ENCODE results near the gene LRMDA. TPM values are rescaled to one million over a fixed set of nuclear protein-coding genes. Genes with fewer than 3 reads are reported as not detected.

LRMDA gene
- total RNA-seq, 1 donor from 2014 or later, result 2.1 TPM

DNA sequence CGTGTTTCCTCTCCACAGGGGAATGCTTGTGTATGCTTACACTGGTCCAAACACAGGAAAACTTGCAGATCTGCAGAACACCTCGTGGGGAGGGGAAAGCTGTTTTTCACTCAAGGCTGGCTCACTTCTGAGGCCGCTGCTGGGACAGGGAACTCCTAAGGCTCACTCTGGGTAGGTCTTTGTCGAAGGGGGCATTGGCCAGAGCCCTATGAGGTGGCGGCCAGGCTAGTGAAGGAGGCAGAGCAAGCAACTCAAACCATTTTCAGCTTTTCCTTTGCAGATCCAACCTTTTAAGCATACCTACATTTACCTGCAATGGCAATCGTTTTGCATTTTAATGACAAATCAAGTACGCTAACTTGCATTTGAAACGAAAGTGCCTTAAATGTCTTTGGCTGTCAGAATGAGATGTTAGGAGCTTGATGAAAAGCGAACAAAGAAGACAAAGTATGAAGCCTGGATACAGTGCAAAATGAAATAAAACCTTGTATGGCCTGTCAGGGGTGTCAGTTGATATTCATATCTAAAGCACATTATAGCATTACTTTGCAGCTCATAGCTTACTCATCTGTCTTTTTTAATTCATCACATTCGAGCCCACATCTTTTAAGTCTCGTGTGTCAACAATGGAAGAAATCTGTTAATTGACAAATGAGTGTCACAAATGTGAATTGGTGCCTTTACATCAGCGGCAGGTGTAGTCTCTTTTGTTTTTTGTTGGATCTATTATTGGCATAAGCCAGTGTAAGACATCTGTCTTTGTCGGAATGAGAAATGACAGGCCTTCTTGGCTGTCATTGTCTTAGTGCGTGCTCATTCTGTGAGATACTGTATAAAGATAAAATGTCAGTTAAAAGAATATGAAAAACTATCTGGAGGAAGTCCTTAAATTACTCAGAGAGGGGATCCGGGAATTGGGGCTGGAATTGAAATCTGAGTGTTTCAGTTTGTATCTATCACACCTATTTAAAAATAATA lies 30.5 kb downstream of the LRMDA start:
- peaks cover 2% of the 10 kb centered on the region for H3K9me3 Mint-ChIP-seq (ENCODE audit: unreplicated experiment)
- H3K4me3 Mint-ChIP-seq (ENCODE audit: unreplicated experiment), result no peak overlapping the region
- H3K27ac Mint-ChIP-seq (ENCODE audit: unreplicated experiment), result no peak overlapping the region
- no peaks in the 10 kb centered on the region for H3K27me3 Mint-ChIP-seq (ENCODE audit: unreplicated experiment)
- peaks cover 9% of the 10 kb centered on the region for H3K4me1 Mint-ChIP-seq (ENCODE audit: low read depth, unreplicated experiment)
- TF ChIP-seq, protein P1, sequence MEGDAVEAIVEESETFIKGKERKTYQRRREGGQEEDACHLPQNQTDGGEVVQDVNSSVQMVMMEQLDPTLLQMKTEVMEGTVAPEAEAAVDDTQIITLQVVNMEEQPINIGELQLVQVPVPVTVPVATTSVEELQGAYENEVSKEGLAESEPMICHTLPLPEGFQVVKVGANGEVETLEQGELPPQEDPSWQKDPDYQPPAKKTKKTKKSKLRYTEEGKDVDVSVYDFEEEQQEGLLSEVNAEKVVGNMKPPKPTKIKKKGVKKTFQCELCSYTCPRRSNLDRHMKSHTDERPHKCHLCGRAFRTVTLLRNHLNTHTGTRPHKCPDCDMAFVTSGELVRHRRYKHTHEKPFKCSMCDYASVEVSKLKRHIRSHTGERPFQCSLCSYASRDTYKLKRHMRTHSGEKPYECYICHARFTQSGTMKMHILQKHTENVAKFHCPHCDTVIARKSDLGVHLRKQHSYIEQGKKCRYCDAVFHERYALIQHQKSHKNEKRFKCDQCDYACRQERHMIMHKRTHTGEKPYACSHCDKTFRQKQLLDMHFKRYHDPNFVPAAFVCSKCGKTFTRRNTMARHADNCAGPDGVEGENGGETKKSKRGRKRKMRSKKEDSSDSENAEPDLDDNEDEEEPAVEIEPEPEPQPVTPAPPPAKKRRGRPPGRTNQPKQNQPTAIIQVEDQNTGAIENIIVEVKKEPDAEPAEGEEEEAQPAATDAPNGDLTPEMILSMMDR (IDR thresholded peaks at IDR 0.05; ENCODE audit: partially characterized antibody, unreplicated experiment), result no peak
- no peaks in the 10 kb centered on the region for H3K36me3 Mint-ChIP-seq (ENCODE audit: unreplicated experiment)
- DNase-seq, result no peak

DNA sequence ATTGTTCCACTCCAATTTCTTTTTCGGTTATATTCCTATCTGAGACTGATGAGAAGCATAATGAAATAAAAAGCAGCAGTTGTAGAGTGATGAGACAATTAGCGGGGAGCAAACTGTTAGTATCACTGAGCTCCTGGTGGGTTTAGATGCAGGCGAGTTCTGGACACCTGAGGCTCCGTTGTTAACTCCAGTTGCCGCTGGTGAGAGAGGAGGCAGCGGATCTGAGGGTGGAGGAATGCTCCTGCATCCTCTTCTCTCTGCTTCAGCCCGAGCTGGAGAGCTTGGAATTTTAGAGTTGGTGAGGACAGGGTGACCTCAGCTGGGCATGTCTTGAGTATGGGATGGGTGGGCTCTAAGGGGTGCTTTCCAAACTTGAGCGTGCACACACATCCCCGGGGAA lies 31.4 kb downstream of the LRMDA start:
- Mint-ChIP-seq H3K36me3 (ENCODE audit: unreplicated experiment) (no peaks in the 10 kb centered on the region), H3K4me3 (ENCODE audit: unreplicated experiment) (no peak overlapping the region), H3K27ac (ENCODE audit: unreplicated experiment) (no peak overlapping the region), H3K27me3 (ENCODE audit: unreplicated experiment) (no peaks in the 10 kb centered on the region), H3K9me3 (ENCODE audit: unreplicated experiment) (peaks cover 2% of the 10 kb centered on the region), H3K4me1 (ENCODE audit: low read depth, unreplicated experiment) (peaks cover 9% of the 10 kb centered on the region)
- TF ChIP-seq, protein P1 (IDR thresholded peaks at IDR 0.05; ENCODE audit: partially characterized antibody, unreplicated experiment), result no peak
- DNase-seq, result no peak

- TF ChIP-seq, protein P1 (IDR thresholded peaks at IDR 0.05; ENCODE audit: partially characterized antibody, unreplicated experiment), result no peak
- no peaks in the 10 kb centered on the region for H3K36me3 Mint-ChIP-seq (ENCODE audit: unreplicated experiment)
- peaks cover 9% of the 10 kb centered on the region for H3K4me1 Mint-ChIP-seq (ENCODE audit: low read depth, unreplicated experiment)
- no peak overlapping the region for H3K4me3 Mint-ChIP-seq (ENCODE audit: unreplicated experiment)
- peaks cover 2% of the 10 kb centered on the region for H3K9me3 Mint-ChIP-seq (ENCODE audit: unreplicated experiment)
- peaks cover 5% of the 10 kb centered on the region for H3K27me3 Mint-ChIP-seq (ENCODE audit: unreplicated experiment)
- DNase-seq, result no peak
- no peak overlapping the region for H3K27ac Mint-ChIP-seq (ENCODE audit: unreplicated experiment)
Observed at GRCh38 chr10:75464478-75465449, 33.3 kb downstream of the LRMDA start.

- Mint-ChIP-seq H3K27me3 (ENCODE audit: unreplicated experiment) (peaks cover 5% of the 10 kb centered on the region), H3K27ac (ENCODE audit: unreplicated experiment) (no peak overlapping the region), H3K4me3 (ENCODE audit: unreplicated experiment) (no peak overlapping the region), H3K36me3 (ENCODE audit: unreplicated experiment) (no peaks in the 10 kb centered on the region), H3K4me1 (ENCODE audit: low read depth, unreplicated experiment) (peaks cover 9% of the 10 kb centered on the region), H3K9me3 (ENCODE audit: unreplicated experiment) (peaks cover 2% of the 10 kb centered on the region)
- TF ChIP-seq, protein P1 (IDR thresholded peaks at IDR 0.05; ENCODE audit: partially characterized antibody, unreplicated experiment), result no peak
- no peak for DNase-seq
Observed at GRCh38 chr10:75465450-75465827, 34.0 kb downstream of the LRMDA start.
